ENCODE data around the gene BRWD1.
"Not testable (repeated sequence)": the region's sequence is repeated elsewhere in the genome, so short reads cannot be mapped to it uniquely, and the experiment has no call there.

BRWD1 gene

DNA sequence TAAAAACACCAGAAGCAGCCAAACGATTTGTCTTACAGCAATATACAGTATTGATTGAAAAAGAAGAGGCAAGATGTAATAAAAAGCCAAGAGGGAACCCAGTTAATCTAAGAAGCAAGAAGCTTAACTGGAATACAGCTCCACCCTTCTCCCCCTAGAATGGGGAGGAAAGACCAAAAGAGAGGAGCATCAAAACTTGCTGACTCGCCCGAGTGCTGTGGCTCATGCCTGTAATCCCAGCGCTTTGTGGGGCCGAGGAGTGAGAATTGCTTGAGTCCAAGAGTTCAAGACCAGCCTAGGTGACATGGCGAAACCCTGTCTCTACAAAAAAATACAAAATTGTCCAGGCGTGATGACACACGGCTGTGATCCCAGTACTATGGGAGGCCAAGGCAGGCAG, 32.2 kb downstream of the BRWD1 start:
- no peak for DNase-seq

DNA sequence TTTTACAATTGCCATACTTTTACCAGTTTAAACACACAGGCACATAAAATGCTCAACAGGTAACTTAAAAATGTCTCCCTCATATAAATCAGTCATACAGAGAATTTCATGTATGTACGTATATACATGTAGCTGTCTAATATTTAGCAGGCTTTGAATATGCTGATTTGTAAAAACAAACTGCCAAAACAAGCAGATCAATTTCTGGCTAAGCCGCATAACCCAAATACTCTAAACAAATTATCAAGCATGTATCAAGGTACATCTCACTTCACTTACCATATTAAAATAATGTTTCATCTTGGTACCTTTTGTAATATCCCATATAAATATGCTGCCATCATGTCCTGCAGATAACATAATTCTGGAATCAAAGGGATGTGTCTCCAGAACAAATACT, 43.8 kb downstream of the BRWD1 start:
- no peak for DNase-seq

GRCh38 chr21:39265603-39266002, 47.8 kb downstream of the BRWD1 start:
- DNase-seq = no peak

DNA sequence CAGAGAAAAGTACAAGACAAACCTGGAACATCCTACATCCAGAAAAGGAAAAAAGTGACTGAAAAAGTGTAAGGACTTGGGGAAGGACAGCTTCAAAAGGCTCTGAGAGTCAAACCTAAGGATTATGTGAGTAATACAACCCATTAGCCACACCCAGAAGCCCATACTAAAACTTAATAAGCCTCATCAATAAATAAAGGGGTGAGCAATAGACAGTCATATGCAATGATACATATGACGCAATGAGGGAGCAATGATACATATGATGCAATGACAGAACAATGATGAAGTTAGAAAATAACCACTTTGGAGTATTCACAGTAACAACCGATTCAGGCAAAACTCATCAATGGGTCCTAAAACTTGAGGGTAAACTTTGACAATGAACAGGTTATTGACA, 50.1 kb downstream of the BRWD1 start:
- DNase-seq = no peak

GRCh38 chr21:39258207-39258606, 55.2 kb downstream of the BRWD1 start:
- no peak for DNase-seq

GRCh38 chr21:39251326-39251725, 62.1 kb downstream of the BRWD1 start:
- DNase-seq = no peak

GRCh38 chr21:39238275-39238674, 75.2 kb downstream of the BRWD1 start:
- DNase-seq = no peak

DNA sequence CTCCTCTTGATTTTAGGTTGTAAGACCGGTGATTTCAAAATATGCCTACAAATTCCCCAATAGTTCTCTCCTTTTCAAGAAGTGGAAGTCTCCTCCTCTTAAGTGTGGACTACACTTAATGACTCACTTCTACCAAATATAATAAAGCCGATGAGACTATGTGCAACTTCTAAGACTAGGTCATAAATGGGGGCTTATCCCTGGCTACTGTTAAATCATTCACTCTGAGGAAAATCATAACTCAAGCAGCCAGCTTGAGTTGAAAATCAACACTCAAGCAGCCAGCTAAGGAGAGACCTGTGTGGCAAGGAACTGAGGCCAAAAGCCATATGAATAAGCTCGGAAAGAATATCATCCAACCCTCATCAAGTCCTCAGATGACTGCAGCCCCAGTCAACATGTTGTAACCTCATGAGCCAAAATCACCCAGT, 80.6 kb downstream of the BRWD1 start:
- DNase-seq = no peak

GRCh38 chr21:39224930-39225329, 88.5 kb downstream of the BRWD1 start:
- DNase-seq = no peak

GRCh38 chr21:39221997-39222486, 91.4 kb downstream of the BRWD1 start:
- DNase-seq = no peak

DNA sequence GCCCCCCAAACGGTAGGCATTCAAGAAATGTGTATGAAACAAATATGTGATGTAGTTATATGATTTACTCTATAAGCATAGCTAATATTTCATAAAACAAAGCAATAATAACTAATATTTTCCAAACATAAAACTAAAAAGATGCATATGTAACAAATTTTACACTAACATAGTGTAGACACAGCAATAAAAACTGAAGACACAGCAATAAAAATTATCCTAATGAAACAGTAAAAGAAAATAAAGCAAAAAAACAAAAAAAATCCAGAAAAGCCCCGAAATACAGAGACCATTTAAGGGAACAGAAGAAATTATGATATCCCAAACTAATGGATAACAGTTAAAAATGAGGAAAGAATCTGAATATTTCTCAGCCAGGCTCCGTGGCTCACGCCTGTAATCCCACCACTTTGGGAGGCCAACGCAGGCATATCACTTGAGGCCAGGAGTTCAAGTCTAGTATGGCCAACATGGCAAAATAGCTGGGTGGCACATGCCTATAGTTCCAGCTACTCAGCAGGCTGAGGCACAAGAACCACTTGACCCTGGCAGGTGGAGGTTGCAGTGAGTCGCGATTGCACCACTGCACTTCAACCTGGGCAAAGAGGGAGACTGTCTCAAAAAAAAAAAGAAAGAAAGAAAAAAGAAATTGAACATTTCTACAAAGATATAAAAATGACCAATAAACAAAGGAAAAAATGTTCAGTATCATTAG, 92.0 kb downstream of the BRWD1 start:
- DNase-seq = no peak

GRCh38 chr21:39220875-39221274, 92.6 kb downstream of the BRWD1 start:
- DNase-seq = not testable (repeated sequence)

- DNase-seq = no peak
These were observed 93.3 kb downstream of the BRWD1 start for GRCh38 chr21:39220150-39220549.

DNA sequence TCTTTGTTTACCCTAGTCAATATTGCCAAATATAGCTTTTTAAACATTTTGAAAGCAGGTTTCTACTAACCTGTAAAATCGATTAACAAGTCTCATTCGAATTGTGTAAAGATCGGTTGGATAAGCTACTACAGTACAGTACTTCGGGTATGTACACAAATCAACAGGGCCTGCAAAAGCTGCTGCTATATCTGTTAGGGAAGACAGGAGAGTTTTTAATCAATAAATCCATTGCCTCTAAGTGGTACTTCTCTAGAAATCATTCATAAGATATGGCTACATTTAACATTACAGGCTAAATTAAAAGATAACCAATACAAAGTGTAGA, 95.4 kb downstream of the BRWD1 start:
- no peak for DNase-seq

DNA sequence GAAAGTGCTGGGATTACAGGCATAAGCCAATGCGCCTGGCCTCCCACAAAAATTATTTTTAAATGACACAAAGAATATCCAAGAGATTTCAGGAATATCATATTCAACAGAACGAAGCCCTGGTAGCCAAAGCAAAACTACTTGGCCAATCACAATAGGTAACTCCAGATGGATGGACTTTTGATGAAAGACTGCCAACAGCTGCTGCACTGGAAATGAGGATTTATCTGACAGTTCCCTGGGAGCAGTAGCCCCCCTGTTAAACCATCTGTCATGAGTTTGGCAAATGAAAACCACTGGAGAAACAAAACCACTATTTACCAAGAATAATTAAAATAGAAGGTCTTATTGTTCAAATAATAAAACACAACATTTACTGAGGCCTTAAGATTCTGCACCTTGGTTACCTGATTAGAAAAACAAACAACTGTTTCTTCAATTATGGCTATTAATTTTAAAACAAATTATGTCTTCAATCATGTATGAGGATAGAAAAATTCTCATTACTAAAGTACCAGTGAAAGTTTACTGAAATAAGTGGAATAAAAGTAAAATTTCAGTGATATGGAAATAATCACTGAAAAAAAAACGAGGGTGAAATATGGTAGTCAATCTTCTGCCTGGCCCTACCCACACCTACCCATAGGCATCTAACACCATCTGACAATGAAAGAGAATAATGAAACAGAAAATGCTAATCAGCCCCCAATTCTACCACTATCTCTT, 95.9 kb downstream of the BRWD1 start:
- DNase-seq = no peak

DNA sequence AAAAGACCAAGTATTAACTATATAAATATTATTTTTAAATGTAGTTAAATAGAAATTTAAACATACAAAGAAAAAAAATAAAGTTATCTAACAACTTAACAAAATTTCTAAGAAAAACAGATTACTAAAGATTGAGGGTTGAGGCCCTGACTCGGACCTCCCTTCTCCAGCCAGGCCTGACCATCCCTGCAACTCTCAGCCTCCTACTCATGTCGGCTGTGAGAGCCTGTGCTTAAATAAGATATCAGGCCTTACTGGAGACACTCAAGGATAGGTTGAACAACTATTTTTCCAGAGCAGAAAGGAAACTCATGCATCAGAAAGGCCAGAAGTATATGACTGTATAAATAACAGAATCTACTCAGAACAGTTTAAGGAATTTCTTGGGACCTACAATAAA, 97.1 kb downstream of the BRWD1 start:
- no peak for DNase-seq

DNA sequence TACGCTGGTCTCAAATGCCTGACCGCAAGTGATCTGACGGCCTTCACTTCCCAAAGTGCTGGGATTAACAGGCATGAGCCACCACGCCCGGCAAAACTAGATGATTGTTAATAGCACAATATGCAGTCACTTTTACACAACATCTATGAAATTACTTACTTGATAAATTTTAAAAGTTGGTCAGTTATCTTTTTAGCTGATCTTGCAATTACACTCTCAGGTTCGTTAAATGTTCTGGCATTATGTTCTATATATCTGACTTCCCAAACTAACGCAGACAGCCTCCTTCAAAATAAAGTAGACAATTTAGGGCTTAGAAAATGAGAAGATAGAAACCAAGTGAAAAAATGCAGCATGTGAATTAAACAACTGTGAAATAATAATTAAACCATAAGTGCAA, 98.4 kb downstream of the BRWD1 start:
- DNase-seq = no peak

GRCh38 chr21:39209334-39209688, 104.1 kb downstream of the BRWD1 start:
- no peak for DNase-seq

GRCh38 chr21:39208624-39209333, 104.7 kb downstream of the BRWD1 start:
- DNase-seq = no peak

- no peak for DNase-seq
These were observed 109.3 kb downstream of the BRWD1 start for GRCh38 chr21:39204134-39204533.

- no peak for DNase-seq
These were observed 114.6 kb downstream of the BRWD1 start for GRCh38 chr21:39198800-39199199.

GRCh38 chr21:39197448-39198233, 115.8 kb downstream of the BRWD1 start:
- DNase-seq = no peak

- DNase-seq = no peak
These were observed 116.6 kb downstream of the BRWD1 start for GRCh38 chr21:39196838-39197237.
